H9 (cell line): ENCODE results near the gene IFNK. TPM values are rescaled to one million over a fixed set of nuclear protein-coding genes. Genes with fewer than 3 reads are reported as not detected.

Experiments used
- DNase-seq: peaks from one replicate; pipeline ENCODE4 v3.0.0-alpha.2; 2017
- H2AFZ ChIP-seq: one replicate; pipeline ENCODE4 v1.6.1; 2013; ENCODE audit warnings: mild to moderate bottlenecking, low read length, control low read depth, moderate library complexity
- H2AK5ac ChIP-seq: 2 replicates; pipeline ENCODE4 v1.6.1; 2013; ENCODE audit warnings: low read length, control low read depth, mixed read lengths; ENCODE audit not compliant: insufficient read length
- H2BK120ac ChIP-seq: one replicate; pipeline ENCODE4 v1.6.1; 2013; ENCODE audit warnings: low read depth, mild to moderate bottlenecking, low read length, control low read depth, inconsistent platforms; ENCODE audit not compliant: poor library complexity, severe bottlenecking
- H2BK12ac ChIP-seq: 2 replicates; pipeline ENCODE4 v1.6.1; 2013; ENCODE audit warnings: low read length, control low read depth, mixed read lengths, low read depth; ENCODE audit not compliant: insufficient read length
- H2BK15ac ChIP-seq: 2 replicates; pipeline ENCODE4 v1.6.1; 2013; ENCODE audit warnings: low read depth, low read length, control low read depth
- H2BK20ac ChIP-seq: one replicate; pipeline ENCODE4 v1.6.1; 2013; ENCODE audit warnings: low read depth, mild to moderate bottlenecking, low read length, control low read depth, inconsistent platforms; ENCODE audit not compliant: poor library complexity, severe bottlenecking
- H2BK5ac ChIP-seq: 2 replicates; pipeline ENCODE4 v1.6.1; 2013; ENCODE audit warnings: low read length, control low read depth, mixed read lengths; ENCODE audit not compliant: insufficient read length
- H3K14ac ChIP-seq: 2 replicates; pipeline ENCODE4 v1.6.1; 2013; ENCODE audit warnings: low read length, control low read depth; ENCODE audit not compliant: insufficient read depth
- H3K18ac ChIP-seq: 2 replicates; pipeline ENCODE4 v1.6.1; 2013; ENCODE audit warnings: low read depth, mild to moderate bottlenecking, mixed read lengths, low read length, control low read depth; ENCODE audit not compliant: insufficient read length
- H3K23ac ChIP-seq: 2 replicates; pipeline ENCODE4 v1.6.1; 2013; ENCODE audit warnings: low read length, control low read depth, mixed read lengths, low read depth; ENCODE audit not compliant: insufficient read length
- H3K23me2 ChIP-seq: 2 replicates; pipeline ENCODE4 v1.6.1; 2013; ENCODE audit warnings: low read depth, mild to moderate bottlenecking, mixed read lengths, low read length, control low read depth; ENCODE audit not compliant: insufficient read length, poor library complexity, severe bottlenecking
- H3K27ac ChIP-seq: 2 replicates; pipeline ENCODE4 v1.5.1; 2013; ENCODE audit warnings: low read length, control low read depth, mixed read lengths, low read depth; ENCODE audit not compliant: insufficient read length
- H3K27me3 ChIP-seq: 2 replicates; pipeline ENCODE4 v1.6.1; 2013; ENCODE audit warnings: low read length, control low read depth, inconsistent platforms; ENCODE audit not compliant: insufficient read depth
- H3K4ac ChIP-seq: 2 replicates; pipeline ENCODE4 v1.6.1; 2013; ENCODE audit warnings: low read depth, mild to moderate bottlenecking, control low read depth, inconsistent platforms, low read length, moderate library complexity
- H3K4me1 ChIP-seq: 2 replicates; pipeline ENCODE4 v1.6.1; 2013; ENCODE audit warnings: low read length, control low read depth, inconsistent platforms; ENCODE audit not compliant: insufficient read depth
- H3K4me2 ChIP-seq: 2 replicates; pipeline ENCODE4 v1.6.1; 2013; ENCODE audit warnings: low read length, control low read depth, mixed read lengths; ENCODE audit not compliant: insufficient read length, insufficient read depth
- H3K56ac ChIP-seq: 2 replicates; pipeline ENCODE4 v1.6.1; 2013; ENCODE audit warnings: low read depth, mild to moderate bottlenecking, mixed read lengths, low read length, control low read depth; ENCODE audit not compliant: insufficient read length
- H3K79me1 ChIP-seq: 2 replicates; pipeline ENCODE4 v1.6.1; 2013; ENCODE audit warnings: low read depth, mild to moderate bottlenecking, moderate library complexity, low read length, control low read depth, inconsistent platforms; ENCODE audit not compliant: insufficient read depth, poor library complexity, severe bottlenecking
- H3K79me2 ChIP-seq: 2 replicates; pipeline ENCODE4 v1.6.1; 2013; ENCODE audit warnings: low read length, control low read depth, inconsistent platforms; ENCODE audit not compliant: insufficient read depth
- H3K9ac ChIP-seq: 2 replicates; pipeline ENCODE4 v1.6.1; 2013; ENCODE audit warnings: low read length, control low read depth, mixed read lengths; ENCODE audit not compliant: insufficient read length; ENCODE audit errors: extremely low read depth
- H3K9me3 ChIP-seq: one replicate; pipeline ENCODE4 v1.6.1; 2013; ENCODE audit warnings: low read depth, low read length, inconsistent platforms; ENCODE audit not compliant: control insufficient read depth
- H3T11ph ChIP-seq: one replicate; pipeline ENCODE4 v1.6.1; 2013; ENCODE audit warnings: mild to moderate bottlenecking, low read length, control low read depth, inconsistent platforms
- H4K20me1 ChIP-seq: one replicate; pipeline ENCODE4 v1.6.1; 2013; ENCODE audit not compliant: control insufficient read depth, insufficient read length, insufficient read depth
- H4K5ac ChIP-seq: 2 replicates; pipeline ENCODE4 v1.6.1; 2013; ENCODE audit warnings: low read depth, mild to moderate bottlenecking, mixed read lengths, low read length, control low read depth; ENCODE audit not compliant: insufficient read length
- H4K8ac ChIP-seq: replicated peaks from 2 replicates; pipeline ENCODE4 v1.6.1; 2013; ENCODE audit warnings: low read length, control low read depth, mixed read lengths, low read depth; ENCODE audit not compliant: insufficient read length
- H4K91ac ChIP-seq: 2 replicates; pipeline ENCODE4 v1.6.1; 2013; ENCODE audit warnings: low read depth, mild to moderate bottlenecking, moderate library complexity, mixed read lengths, low read length, control low read depth; ENCODE audit not compliant: insufficient read length
- H3K27ac Mint-ChIP-seq, 3 experiments: 2 replicates in 2 of 3; 3 replicates in 1 of 3; pipeline ENCODE4 v1.8.0; 2020 to 2021; ENCODE audit warnings: mixed read lengths in 3 of 3, mild to moderate bottlenecking in 1 of 3, moderate library complexity in 1 of 3
- H3K27me3 Mint-ChIP-seq: 2 replicates; pipeline ENCODE4 v1.8.0; 2021; ENCODE audit warnings: low read depth, mild to moderate bottlenecking, moderate library complexity, mixed read lengths
- H3K36me3 Mint-ChIP-seq, 3 experiments: 2 replicates in 2 of 3; 3 replicates in 1 of 3; pipeline ENCODE4 v1.8.0; 2020 to 2021; ENCODE audit warnings: low read depth in 3 of 3, mixed read lengths in 3 of 3; ENCODE audit not compliant: insufficient read depth in 1 of 3
- H3K4me1 Mint-ChIP-seq, 2 experiments: 2 replicates each; pipeline ENCODE4 v1.8.0; 2020; ENCODE audit warnings: mixed read lengths in 2 of 2
- H3K4me3 Mint-ChIP-seq, 2 experiments: 2 replicates in 1 of 2; 3 replicates in 1 of 2; pipeline ENCODE4 v1.8.0; 2020 to 2021; ENCODE audit warnings: mild to moderate bottlenecking in 2 of 2, mixed read lengths in 2 of 2, moderate library complexity in 1 of 2
- H3K9me3 Mint-ChIP-seq, 2 experiments: 2 replicates in 1 of 2; 3 replicates in 1 of 2; pipeline ENCODE4 v1.8.0; 2020; ENCODE audit warnings: mild to moderate bottlenecking in 2 of 2, mixed read lengths in 2 of 2, moderate library complexity in 1 of 2
- WGBS: extraction: QIAGEN DNeasy Blood & Tissue Kit; methylation state at CpG from one replicate; pipeline ENCODE4 v1.1.7; 2013; ENCODE audit warnings: missing lambda C conversion rate, low lambda C conversion rate, mixed read lengths; ENCODE audit not compliant: insufficient read length; ENCODE audit errors: extremely low coverage; 5-methylcytosine and 5-hydroxymethylcytosine counted together
- total RNA-seq: library from RNA; stranded (reverse); gene quantifications from 2 replicates; pipeline ENCODE4 v1.2.1, GENCODE V29; 2021
- TF ChIP-seq, protein P1 (sequence below): fragments of 200-600 bp; sonication (generic); conservative IDR thresholded peaks from 3 replicates; pipeline ENCODE4 v1.8.0; 2021; ENCODE audit warnings: antibody characterized with exemption, mild to moderate bottlenecking

The IFNK gene
- total RNA-seq, 1 experiment from 2014 or later, result not detected

DNA sequence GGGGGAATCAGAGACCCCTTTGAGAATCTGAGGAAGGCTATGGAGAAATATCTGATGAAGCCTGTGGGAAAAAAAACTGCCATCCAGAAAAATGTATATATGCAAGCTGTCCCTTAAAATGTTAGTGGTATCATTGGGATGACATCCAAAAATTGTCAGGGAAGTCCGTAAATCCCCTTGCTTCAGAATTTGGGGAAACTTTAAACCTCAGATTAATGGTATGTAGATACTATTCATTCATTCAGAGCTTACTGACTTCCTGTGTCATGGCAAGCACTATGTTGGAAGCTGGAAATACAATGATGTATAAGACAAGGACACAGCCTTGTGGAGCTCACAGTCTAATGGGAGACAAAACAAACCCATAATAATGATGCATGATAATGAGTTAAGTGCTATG is 16.4 kb downstream of the IFNK start:
- no peak overlapping the region for H2BK5ac ChIP-seq
- H3K14ac ChIP-seq, result no peak overlapping the region
- Mint-ChIP-seq H3K36me3 (peaks cover 9 to 31% (median 25%) of the 10 kb centered on the region in 3 experiments), H3K27me3 (no peaks in the 10 kb centered on the region), H3K4me1 (peaks cover 9 to 11% of the 10 kb centered on the region in 2 experiments), H3K9me3 (no peaks in the 10 kb centered on the region; a peak in 1 of 5 replicates), H3K4me3 (no peak overlapping the region), H3K27ac (no peak overlapping the region)
- no peak overlapping the region for H2BK15ac ChIP-seq
- no peaks in the 10 kb centered on the region for H4K20me1 ChIP-seq
- no peak overlapping the region for H2BK120ac ChIP-seq
- no peak overlapping the region for H2AK5ac ChIP-seq
- no peak overlapping the region for H3K18ac ChIP-seq
- no CpG with 5 or more reads among the region's 1 CpG for WGBS
- no peak overlapping the region for H3K23ac ChIP-seq
- H3K4ac ChIP-seq, result no peak overlapping the region
- no peak overlapping the region for H2BK20ac ChIP-seq
- H3K27ac ChIP-seq, result no peak overlapping the region
- no peaks in the 10 kb centered on the region; the same call in 1 of the 2 replicates for H3K79me2 ChIP-seq
- no peak overlapping the region for H2BK12ac ChIP-seq
- H3K9ac ChIP-seq, result no peak overlapping the region
- no peaks in the 10 kb centered on the region for H3K23me2 ChIP-seq
- H3K4me1 ChIP-seq, result no peaks in the 10 kb centered on the region; the same call in 1 of the 2 replicates
- no peak overlapping the region for H4K8ac ChIP-seq
- no peaks in the 10 kb centered on the region for H3K79me1 ChIP-seq
- no peak overlapping the region for H3K56ac ChIP-seq
- no peak overlapping the region for H3K4me2 ChIP-seq
- H4K91ac ChIP-seq, result no peak overlapping the region
- H4K5ac ChIP-seq, result no peak overlapping the region
- H2AFZ ChIP-seq, result no peak overlapping the region
- H3K9me3 ChIP-seq, result no peaks in the 10 kb centered on the region
- no peaks in the 10 kb centered on the region for H3K27me3 ChIP-seq
- H3T11ph ChIP-seq, result no peak overlapping the region
- TF ChIP-seq, protein P1, sequence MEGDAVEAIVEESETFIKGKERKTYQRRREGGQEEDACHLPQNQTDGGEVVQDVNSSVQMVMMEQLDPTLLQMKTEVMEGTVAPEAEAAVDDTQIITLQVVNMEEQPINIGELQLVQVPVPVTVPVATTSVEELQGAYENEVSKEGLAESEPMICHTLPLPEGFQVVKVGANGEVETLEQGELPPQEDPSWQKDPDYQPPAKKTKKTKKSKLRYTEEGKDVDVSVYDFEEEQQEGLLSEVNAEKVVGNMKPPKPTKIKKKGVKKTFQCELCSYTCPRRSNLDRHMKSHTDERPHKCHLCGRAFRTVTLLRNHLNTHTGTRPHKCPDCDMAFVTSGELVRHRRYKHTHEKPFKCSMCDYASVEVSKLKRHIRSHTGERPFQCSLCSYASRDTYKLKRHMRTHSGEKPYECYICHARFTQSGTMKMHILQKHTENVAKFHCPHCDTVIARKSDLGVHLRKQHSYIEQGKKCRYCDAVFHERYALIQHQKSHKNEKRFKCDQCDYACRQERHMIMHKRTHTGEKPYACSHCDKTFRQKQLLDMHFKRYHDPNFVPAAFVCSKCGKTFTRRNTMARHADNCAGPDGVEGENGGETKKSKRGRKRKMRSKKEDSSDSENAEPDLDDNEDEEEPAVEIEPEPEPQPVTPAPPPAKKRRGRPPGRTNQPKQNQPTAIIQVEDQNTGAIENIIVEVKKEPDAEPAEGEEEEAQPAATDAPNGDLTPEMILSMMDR, result no peak
- DNase-seq, result no peak
